ENCODE data around the gene BMERB1.
"Not testable (repeated sequence)": the region's sequence is repeated elsewhere in the genome, so short reads cannot be mapped to it uniquely, and the experiment has no call there.

BMERB1 gene

GRCh38 chr16:15434425-15435215, at the start of gene BMERB1:
BMERB1 (plus strand) TSS chr16:15434588; CDS start chr16:15434654, 66 bp downstream.
- peak; percentile 49 for DNase-seq

GRCh38 chr16:15388060-15388459, 46.3 kb upstream of the BMERB1 start:
- not testable (repeated sequence) for DNase-seq

GRCh38 chr16:15389916-15390315, 44.5 kb upstream of the BMERB1 start:
- not testable (repeated sequence) for DNase-seq

- not testable (repeated sequence) for DNase-seq
Observed at GRCh38 chr16:15393025-15393424, 41.4 kb upstream of the BMERB1 start.

GRCh38 chr16:15395631-15396508, 38.5 kb upstream of the BMERB1 start, which contains the start of gene MPV17L:
MPV17L (plus strand) TSS chr16:15395754; CDS start chr16:15395898, 144 bp downstream.
- not testable (repeated sequence) for DNase-seq

- not testable (repeated sequence) for DNase-seq
Observed at GRCh38 chr16:15396509-15396829, 37.9 kb upstream of the BMERB1 start.

- DNase-seq, result no peak
Observed at GRCh38 chr16:15396948-15397594, 37.3 kb upstream of the BMERB1 start.

GRCh38 chr16:15398618-15399316, 35.6 kb upstream of the BMERB1 start:
- no peak for DNase-seq

- no peak for DNase-seq
Observed at GRCh38 chr16:15399317-15399716, 35.1 kb upstream of the BMERB1 start.

- not testable (repeated sequence) for DNase-seq
Observed at GRCh38 chr16:15400314-15400713, 34.1 kb upstream of the BMERB1 start.

GRCh38 chr16:15401972-15402371, 32.4 kb upstream of the BMERB1 start:
- no peak for DNase-seq

- no peak for DNase-seq
Observed at GRCh38 chr16:15403392-15403995, 30.9 kb upstream of the BMERB1 start.

- DNase-seq, result not testable (repeated sequence)
Observed at GRCh38 chr16:15404091-15404490, 30.3 kb upstream of the BMERB1 start.

GRCh38 chr16:15404792-15405191, 29.6 kb upstream of the BMERB1 start:
- no peak for DNase-seq

GRCh38 chr16:15407756-15408155, 26.6 kb upstream of the BMERB1 start:
- not testable (repeated sequence) for DNase-seq

- DNase-seq, result not testable (repeated sequence)
Observed at GRCh38 chr16:15409476-15409875, 24.9 kb upstream of the BMERB1 start.

- no peak for DNase-seq
Observed at GRCh38 chr16:15415511-15415985, 18.8 kb upstream of the BMERB1 start.

- no peak for DNase-seq
Observed at GRCh38 chr16:15417197-15417596, 17.2 kb upstream of the BMERB1 start.

- DNase-seq, result no peak
Observed at GRCh38 chr16:15418206-15418605, 16.2 kb upstream of the BMERB1 start.

- DNase-seq, result not testable (repeated sequence)
Observed at GRCh38 chr16:15421696-15422095, 12.7 kb upstream of the BMERB1 start.

GRCh38 chr16:15422222-15422621, 12.2 kb upstream of the BMERB1 start:
- DNase-seq, result no peak

- no peak for DNase-seq
Observed at GRCh38 chr16:15425861-15426260, 8.5 kb upstream of the BMERB1 start.
